ENCODE results near the gene PANX3. TPM values are rescaled to one million over a fixed set of nuclear protein-coding genes. Genes with fewer than 3 reads are reported as not detected.

Gene PANX3, protein sequence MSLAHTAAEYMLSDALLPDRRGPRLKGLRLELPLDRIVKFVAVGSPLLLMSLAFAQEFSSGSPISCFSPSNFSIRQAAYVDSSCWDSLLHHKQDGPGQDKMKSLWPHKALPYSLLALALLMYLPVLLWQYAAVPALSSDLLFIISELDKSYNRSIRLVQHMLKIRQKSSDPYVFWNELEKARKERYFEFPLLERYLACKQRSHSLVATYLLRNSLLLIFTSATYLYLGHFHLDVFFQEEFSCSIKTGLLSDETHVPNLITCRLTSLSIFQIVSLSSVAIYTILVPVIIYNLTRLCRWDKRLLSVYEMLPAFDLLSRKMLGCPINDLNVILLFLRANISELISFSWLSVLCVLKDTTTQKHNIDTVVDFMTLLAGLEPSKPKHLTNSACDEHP
- not detected for polyA plus RNA-seq (2012; ENCODE audit: missing spikeins)

- TF ChIP-seq TAF1 (IDR thresholded peaks at IDR 0.05; ENCODE audit: borderline replicate concordance, low read depth, low read length), result no peak
- no peak for TF ChIP-seq POLR2A (IDR thresholded peaks at IDR 0.05; ENCODE audit: low read depth, low read length)
- TF ChIP-seq POLR2AphosphoS5 (IDR thresholded peaks at IDR 0.05; ENCODE audit: low read depth, low read length), result no peak
- DNase-seq (ENCODE audit: insufficient read length) (no peak), FAIRE-seq (no peak)
Measured at GRCh38 chr11:124611064-124611463, at the start of gene PANX3. TSS of gene PANX3 (plus strand) at chr11:124611428. CDS start at chr11:124611557, 129 bp downstream.

DNA sequence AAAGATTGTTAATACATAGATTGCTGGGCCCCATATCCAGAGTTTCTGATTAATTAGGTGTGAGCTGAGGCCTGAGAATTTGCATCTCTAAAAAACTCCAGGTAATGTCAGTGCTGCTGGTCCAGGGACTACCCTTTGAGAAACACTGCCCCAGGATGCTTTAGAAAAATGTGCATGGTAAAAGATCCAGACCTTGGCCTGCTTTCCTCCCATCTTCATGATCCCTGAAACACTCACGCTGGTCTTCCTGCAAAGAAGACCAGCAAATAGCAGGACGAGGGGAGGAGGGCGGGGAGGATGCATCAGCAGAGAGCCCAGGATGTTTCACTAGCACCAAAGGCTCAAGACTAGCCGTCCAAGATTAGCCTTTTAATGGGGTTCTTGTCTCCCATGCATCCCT is 41.5 kb upstream of the PANX3 start, which contains the start of gene OR8A1:
Gene OR8A1, plus strand, starts transcription at position 301 of the 400 bp plus-strand sequence. CDS start 123 bp downstream, outside the sequence.
- FAIRE-seq, result no peak
- TF ChIP-seq POLR2AphosphoS5 (IDR thresholded peaks at IDR 0.05; ENCODE audit: low read depth, low read length) (no peak), TAF1 (IDR thresholded peaks at IDR 0.05; ENCODE audit: borderline replicate concordance, low read depth, low read length) (no peak), POLR2A (IDR thresholded peaks at IDR 0.05; ENCODE audit: low read depth, low read length) (no peak)
- no peak for DNase-seq (ENCODE audit: insufficient read length)

GRCh38 chr11:124570160-124570559 is 41.1 kb upstream of the PANX3 start:
- DNase-seq (ENCODE audit: insufficient read length), result no peak
- FAIRE-seq, result peak; percentile 33
- no peak for TF ChIP-seq POLR2AphosphoS5 (IDR thresholded peaks at IDR 0.05; ENCODE audit: low read depth, low read length)
- no peak for TF ChIP-seq TAF1 (IDR thresholded peaks at IDR 0.05; ENCODE audit: borderline replicate concordance, low read depth, low read length)
- no peak for TF ChIP-seq POLR2A (IDR thresholded peaks at IDR 0.05; ENCODE audit: low read depth, low read length)

DNA sequence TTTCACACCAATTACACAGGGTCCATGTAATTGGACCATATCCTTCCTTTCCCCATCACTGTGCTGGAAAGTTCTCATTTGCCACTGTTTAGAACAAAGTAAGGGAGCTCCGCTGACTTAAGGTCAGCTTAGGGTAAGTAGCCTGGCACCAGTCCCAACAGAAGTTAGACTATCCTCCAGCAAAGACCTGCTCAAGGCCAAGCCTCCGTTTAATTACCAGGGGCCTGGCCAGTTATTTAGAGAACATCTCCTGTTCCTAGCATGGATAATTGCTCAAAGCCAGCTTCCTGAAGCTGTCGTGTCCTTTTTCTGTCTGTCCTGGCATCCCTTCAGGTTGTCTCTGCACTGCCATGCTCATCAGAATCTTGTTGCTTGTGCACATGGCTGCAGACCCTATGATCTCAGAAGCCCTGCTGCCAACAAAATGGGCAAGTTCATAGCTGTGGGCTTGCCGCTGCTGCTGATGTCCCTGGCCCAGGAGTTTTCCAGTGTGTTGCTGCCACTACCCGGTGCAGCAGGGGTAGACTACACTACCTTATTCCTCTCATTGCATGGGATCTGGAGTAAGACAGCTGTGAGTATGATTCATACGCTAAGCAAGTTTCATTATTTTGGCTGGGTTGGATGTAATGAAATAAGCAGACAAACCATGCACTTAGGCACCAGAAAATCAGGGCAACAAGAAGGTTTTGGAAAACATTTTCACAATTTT is 33.4 kb upstream of the PANX3 start:
- FAIRE-seq (no peak), DNase-seq (ENCODE audit: insufficient read length) (no peak)
- TF ChIP-seq TAF1 (IDR thresholded peaks at IDR 0.05; ENCODE audit: borderline replicate concordance, low read depth, low read length), result no peak

GRCh38 chr11:124578761-124579160 is 32.5 kb upstream of the PANX3 start:
- TF ChIP-seq TAF1 (IDR thresholded peaks at IDR 0.05; ENCODE audit: borderline replicate concordance, low read depth, low read length) (no peak), POLR2A (IDR thresholded peaks at IDR 0.05; ENCODE audit: low read depth, low read length) (no peak), POLR2AphosphoS5 (IDR thresholded peaks at IDR 0.05; ENCODE audit: low read depth, low read length) (no peak)
- no peak for FAIRE-seq
- DNase-seq (ENCODE audit: insufficient read length), result no peak

- FAIRE-seq, result no peak
Measured at GRCh38 chr11:124581817-124582216, 29.4 kb upstream of the PANX3 start.

DNA sequence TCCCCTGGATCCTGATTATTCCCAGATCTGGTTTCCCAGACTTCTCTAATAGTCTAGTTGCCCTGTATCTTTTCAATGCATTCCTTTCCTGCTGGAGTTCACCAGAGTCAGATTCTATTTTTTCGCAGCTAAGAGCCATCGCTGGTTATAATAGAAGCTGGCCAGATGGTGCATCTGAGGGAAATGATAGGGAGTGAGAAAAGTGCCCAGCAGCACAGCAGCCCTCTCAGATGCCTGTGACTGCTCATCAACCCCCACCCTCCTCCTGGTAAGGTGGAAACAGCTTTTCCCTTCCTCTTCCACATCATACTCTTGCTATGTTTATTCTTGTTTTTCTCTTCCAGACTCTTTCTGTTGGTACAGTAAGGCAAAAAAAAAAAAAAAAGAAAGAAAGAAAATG is 28.7 kb upstream of the PANX3 start:
- DNase-seq (ENCODE audit: insufficient read length) (no peak), FAIRE-seq (no peak)
- TF ChIP-seq TAF1 (IDR thresholded peaks at IDR 0.05; ENCODE audit: borderline replicate concordance, low read depth, low read length), result no peak
- no peak for TF ChIP-seq POLR2A (IDR thresholded peaks at IDR 0.05; ENCODE audit: low read depth, low read length)
- no peak for TF ChIP-seq POLR2AphosphoS5 (IDR thresholded peaks at IDR 0.05; ENCODE audit: low read depth, low read length)

More at GRCh38 chr11:124581817-124582216, 29.4 kb upstream of the PANX3 start:
- no peak for DNase-seq (ENCODE audit: insufficient read length)
- no peak for TF ChIP-seq POLR2AphosphoS5 (IDR thresholded peaks at IDR 0.05; ENCODE audit: low read depth, low read length)
- TF ChIP-seq POLR2A (IDR thresholded peaks at IDR 0.05; ENCODE audit: low read depth, low read length), result no peak
- TF ChIP-seq TAF1 (IDR thresholded peaks at IDR 0.05; ENCODE audit: borderline replicate concordance, low read depth, low read length), result no peak

GRCh38 chr11:124583781-124584180 is 27.4 kb upstream of the PANX3 start:
- TF ChIP-seq POLR2AphosphoS5 (IDR thresholded peaks at IDR 0.05; ENCODE audit: low read depth, low read length) (no peak), POLR2A (IDR thresholded peaks at IDR 0.05; ENCODE audit: low read depth, low read length) (no peak), TAF1 (IDR thresholded peaks at IDR 0.05; ENCODE audit: borderline replicate concordance, low read depth, low read length) (no peak)
- DNase-seq (ENCODE audit: insufficient read length), result no peak
- FAIRE-seq, result no peak

DNA sequence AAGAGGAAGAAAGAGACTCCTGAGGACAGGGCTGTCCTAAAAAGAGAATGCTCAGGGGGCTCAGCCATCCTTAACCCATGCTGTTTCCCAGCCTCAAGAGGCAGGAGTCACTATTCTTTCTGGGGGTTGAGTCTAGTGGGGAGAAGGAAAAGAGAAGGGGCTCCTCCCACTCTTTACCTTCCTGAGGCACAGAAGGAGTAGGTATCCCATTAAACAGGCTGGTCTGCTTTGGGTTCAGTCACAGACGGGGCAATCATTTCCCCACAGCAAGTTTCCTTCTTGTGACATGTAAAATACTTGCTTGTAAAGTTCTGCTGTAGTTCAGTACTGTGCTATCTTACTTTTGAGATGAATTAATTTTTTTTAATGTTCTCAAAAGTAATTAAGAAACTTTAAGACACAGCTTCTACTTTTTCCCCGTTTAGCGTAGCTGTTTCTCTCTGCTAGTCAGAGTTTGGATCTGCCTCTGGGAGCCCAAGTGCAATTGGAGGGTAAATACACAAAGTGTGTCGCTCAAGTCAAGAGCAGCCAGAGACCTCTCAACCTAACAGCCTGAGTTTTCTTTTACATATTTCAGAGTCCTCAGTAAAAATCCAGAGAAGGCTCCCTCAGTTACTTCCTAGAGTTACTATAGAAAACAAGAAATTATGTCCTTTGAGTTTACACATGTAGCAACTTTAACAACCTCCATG is 26.4 kb upstream of the PANX3 start:
- FAIRE-seq, result no peak
- DNase-seq (ENCODE audit: insufficient read length), result no peak
- TF ChIP-seq POLR2A (IDR thresholded peaks at IDR 0.05; ENCODE audit: low read depth, low read length) (no peak), TAF1 (IDR thresholded peaks at IDR 0.05; ENCODE audit: borderline replicate concordance, low read depth, low read length) (no peak), POLR2AphosphoS5 (IDR thresholded peaks at IDR 0.05; ENCODE audit: low read depth, low read length) (no peak)

DNA sequence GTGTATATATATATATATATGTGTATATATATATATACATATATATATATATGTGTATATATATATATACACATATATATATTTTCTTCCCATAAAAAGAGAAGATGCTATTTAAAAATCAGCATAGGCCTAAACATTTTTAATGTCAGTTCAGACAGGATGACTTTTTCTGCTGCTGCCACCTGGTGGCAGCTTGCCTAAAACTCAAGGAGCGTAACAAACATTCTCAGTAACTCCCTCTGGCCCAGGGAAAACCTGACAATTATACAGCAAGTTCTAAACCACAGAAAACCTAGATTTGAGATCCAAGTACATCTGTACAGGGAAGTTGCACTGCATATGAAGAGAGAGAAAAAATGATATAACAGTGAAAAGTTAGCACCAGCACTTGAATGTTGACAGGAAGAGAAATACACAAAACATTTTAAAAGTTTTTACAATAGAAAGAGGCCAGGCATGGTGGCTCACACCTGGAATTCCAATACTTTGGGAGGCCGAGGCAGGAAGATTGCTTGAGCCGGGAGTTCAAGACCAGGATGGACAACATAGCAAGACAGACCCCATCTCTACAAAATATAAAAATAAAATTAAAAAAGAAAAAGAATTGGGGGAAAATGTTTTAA is 24.9 kb upstream of the PANX3 start:
- peak; percentile 90 for FAIRE-seq
- TF ChIP-seq POLR2A (IDR thresholded peaks at IDR 0.05; ENCODE audit: low read depth, low read length) (no peak), TAF1 (IDR thresholded peaks at IDR 0.05; ENCODE audit: borderline replicate concordance, low read depth, low read length) (no peak), POLR2AphosphoS5 (IDR thresholded peaks at IDR 0.05; ENCODE audit: low read depth, low read length) (no peak)

GRCh38 chr11:124591430-124591829 is 19.8 kb upstream of the PANX3 start:
- TF ChIP-seq POLR2AphosphoS5 (IDR thresholded peaks at IDR 0.05; ENCODE audit: low read depth, low read length) (no peak), TAF1 (IDR thresholded peaks at IDR 0.05; ENCODE audit: borderline replicate concordance, low read depth, low read length) (no peak), POLR2A (IDR thresholded peaks at IDR 0.05; ENCODE audit: low read depth, low read length) (no peak)
- FAIRE-seq, result no peak
- no peak for DNase-seq (ENCODE audit: insufficient read length)

More for the DNA sequence above, 24.9 kb upstream of the PANX3 start:
- no peak for DNase-seq (ENCODE audit: insufficient read length)
